ENCODE data around the gene ITIH2. TPM values are rescaled to one million over a fixed set of nuclear protein-coding genes. Genes with fewer than 3 reads are reported as not detected.

ITIH2 gene, protein sequence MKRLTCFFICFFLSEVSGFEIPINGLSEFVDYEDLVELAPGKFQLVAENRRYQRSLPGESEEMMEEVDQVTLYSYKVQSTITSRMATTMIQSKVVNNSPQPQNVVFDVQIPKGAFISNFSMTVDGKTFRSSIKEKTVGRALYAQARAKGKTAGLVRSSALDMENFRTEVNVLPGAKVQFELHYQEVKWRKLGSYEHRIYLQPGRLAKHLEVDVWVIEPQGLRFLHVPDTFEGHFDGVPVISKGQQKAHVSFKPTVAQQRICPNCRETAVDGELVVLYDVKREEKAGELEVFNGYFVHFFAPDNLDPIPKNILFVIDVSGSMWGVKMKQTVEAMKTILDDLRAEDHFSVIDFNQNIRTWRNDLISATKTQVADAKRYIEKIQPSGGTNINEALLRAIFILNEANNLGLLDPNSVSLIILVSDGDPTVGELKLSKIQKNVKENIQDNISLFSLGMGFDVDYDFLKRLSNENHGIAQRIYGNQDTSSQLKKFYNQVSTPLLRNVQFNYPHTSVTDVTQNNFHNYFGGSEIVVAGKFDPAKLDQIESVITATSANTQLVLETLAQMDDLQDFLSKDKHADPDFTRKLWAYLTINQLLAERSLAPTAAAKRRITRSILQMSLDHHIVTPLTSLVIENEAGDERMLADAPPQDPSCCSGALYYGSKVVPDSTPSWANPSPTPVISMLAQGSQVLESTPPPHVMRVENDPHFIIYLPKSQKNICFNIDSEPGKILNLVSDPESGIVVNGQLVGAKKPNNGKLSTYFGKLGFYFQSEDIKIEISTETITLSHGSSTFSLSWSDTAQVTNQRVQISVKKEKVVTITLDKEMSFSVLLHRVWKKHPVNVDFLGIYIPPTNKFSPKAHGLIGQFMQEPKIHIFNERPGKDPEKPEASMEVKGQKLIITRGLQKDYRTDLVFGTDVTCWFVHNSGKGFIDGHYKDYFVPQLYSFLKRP
- total RNA-seq (2011; cell fraction: chromatin; rRNA removed; ENCODE audit: low replicate concordance), result not detected in 2 replicates
- not detected in 2 replicates for total RNA-seq (2011; cell fraction: nucleolus; rRNA removed)
- not detected in 2 replicates for total RNA-seq (2011; cell fraction: nucleoplasm; rRNA removed)
- not detected in 2 replicates for total RNA-seq (2014; rRNA removed)
- total RNA-seq (2014; rRNA removed; fragmentation: Illumina TruSeq; extraction: Trizol), result not detected in 2 replicates
- not detected in 2 replicates for total RNA-seq (2015; rRNA removed; fragmentation: Illumina TruSeq; extraction: Trizol)
- 0.66 and 1.1 TPM in 2 replicates for total RNA-seq (2021)
- polyA plus RNA-seq (2011; rRNA removed), result not detected in 2 replicates
- polyA plus RNA-seq (2011; cell fraction: cytosol; rRNA removed), result not detected in 2 replicates
- polyA plus RNA-seq (2011; cell fraction: nucleus; rRNA removed), result not detected in 2 replicates
- not detected in 2 replicates for polyA plus RNA-seq (2012)
- not detected in 2 replicates for polyA plus RNA-seq (2014; fragmentation: Illumina TruSeq; extraction: Trizol)
- not detected for polyA plus RNA-seq (2014; fragmentation: Nextera tagmentation; extraction: Ambion mirVana)
- not detected in 2 replicates for polyA plus RNA-seq (2014; rRNA removed)
- polyA minus RNA-seq (2011; rRNA and poly(A)+ RNA removed), result not detected in 2 replicates
- 3.1 TPM in 1 of 2 replicates, not detected in the other for polyA minus RNA-seq (2011; cell fraction: cytosol; rRNA and poly(A)+ RNA removed)
- not detected in 2 replicates for polyA minus RNA-seq (2011; cell fraction: nucleus; rRNA and poly(A)+ RNA removed)
- Bru-seq, nascent RNA, result not detected
- not detected for BruChase-seq, experiment 1, labeled RNA remaining after a 2-hour chase
- BruChase-seq, experiment 2, labeled RNA remaining after a 6-hour chase, result not detected
- long read RNA-seq, experiment 1, result 0 reads
- long read RNA-seq, experiment 2, result 0 reads
- long read RNA-seq, experiment 3, result 0 reads

DNA sequence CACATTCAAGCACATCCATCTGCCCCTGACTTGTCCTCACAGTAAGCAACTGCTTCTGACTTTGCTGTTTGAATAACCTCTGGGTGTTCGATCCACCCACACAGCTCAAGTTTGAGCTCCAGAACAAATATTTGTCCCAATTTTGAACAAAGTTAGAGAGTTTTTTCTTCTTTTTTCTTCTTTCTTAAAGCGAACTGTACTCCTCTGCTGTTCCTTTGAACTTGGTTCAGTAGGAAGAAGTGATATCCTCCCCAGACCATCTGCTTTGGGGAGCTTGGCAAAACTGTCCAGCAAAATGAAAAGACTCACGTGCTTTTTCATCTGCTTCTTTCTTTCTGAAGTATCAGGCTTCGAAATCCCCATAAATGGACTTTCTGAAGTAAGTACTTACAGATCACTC, at the start of gene ITIH2:
ITIH2 (plus strand) TSS at position 177 of the 400 bp plus-strand sequence; CDS start at position 296, 119 bp downstream.
- CTCF ChIA-PET (ENCODE audit: low intra/inter-chr PET ratio), result no interaction called here
- Histone ChIP-seq H2AFZ (ENCODE audit: low read depth, low read length) (no peak within 1 kb of the TSS), H3K27me3 (ENCODE audit: control insufficient read depth in 2 of 2, insufficient read depth in 2 of 2, low read length in 2 of 2) (peaks cover 7 to 23% of the 10 kb centered on the region in 2 experiments; a peak in 4 of 5 replicates), H3K4me3 (no peak within 1 kb of the TSS), H3K9me3 (replicated peaks; ENCODE audit: control insufficient read depth, insufficient read depth, low read depth, low read length) (no peaks in the 10 kb centered on the region), H3K4me1 (replicated peaks in 1 of 2; ENCODE audit: control insufficient read depth in 2 of 2, insufficient read depth in 2 of 2, low read length in 2 of 2) (no peaks in the 10 kb centered on the region), H3K9me1 (ENCODE audit: control insufficient read depth, insufficient read depth, low read length) (no peaks in the 10 kb centered on the region), H3K27ac (ENCODE audit: extremely low read depth, low read depth, low read length) (no peak within 1 kb of the TSS), H4K20me1 (replicated peaks; ENCODE audit: control insufficient read depth, insufficient read depth, low read length) (no peaks in the 10 kb centered on the region), H3K9ac (ENCODE audit: insufficient read depth in 1 of 2, low read depth in 2 of 2, low read length in 2 of 2) (no peak within 1 kb of the TSS), H3K36me3 (ENCODE audit: control insufficient read depth, insufficient read depth, low read length) (no peaks in the 10 kb centered on the region), H3K79me2 (ENCODE audit: control insufficient read depth, insufficient read depth, low read length) (no peaks in the 10 kb centered on the region), H3K4me2 (ENCODE audit: insufficient read depth, low read length) (no peak within 1 kb of the TSS)
- 0% methylated on average over 4 of the region's 4 CpGs for WGBS (ENCODE audit: insufficient coverage, low coverage, missing lambda C conversion rate)
- no peak for ATAC-seq
- no peak for FAIRE-seq
- DNase-seq (ENCODE audit: extremely low read depth in 1 of 4, low spot score in 3 of 4), result no peak
- POLR2A ChIA-PET, result no interaction called here
- no TSS peak for BruUV-seq (replicated peaks)
- intact Hi-C loops (cut with micrococcal nuclease) (no loop called here), in situ Hi-C loops (cut with MboI) (no loop called here)
- TF ChIP-seq, protein P1, sequence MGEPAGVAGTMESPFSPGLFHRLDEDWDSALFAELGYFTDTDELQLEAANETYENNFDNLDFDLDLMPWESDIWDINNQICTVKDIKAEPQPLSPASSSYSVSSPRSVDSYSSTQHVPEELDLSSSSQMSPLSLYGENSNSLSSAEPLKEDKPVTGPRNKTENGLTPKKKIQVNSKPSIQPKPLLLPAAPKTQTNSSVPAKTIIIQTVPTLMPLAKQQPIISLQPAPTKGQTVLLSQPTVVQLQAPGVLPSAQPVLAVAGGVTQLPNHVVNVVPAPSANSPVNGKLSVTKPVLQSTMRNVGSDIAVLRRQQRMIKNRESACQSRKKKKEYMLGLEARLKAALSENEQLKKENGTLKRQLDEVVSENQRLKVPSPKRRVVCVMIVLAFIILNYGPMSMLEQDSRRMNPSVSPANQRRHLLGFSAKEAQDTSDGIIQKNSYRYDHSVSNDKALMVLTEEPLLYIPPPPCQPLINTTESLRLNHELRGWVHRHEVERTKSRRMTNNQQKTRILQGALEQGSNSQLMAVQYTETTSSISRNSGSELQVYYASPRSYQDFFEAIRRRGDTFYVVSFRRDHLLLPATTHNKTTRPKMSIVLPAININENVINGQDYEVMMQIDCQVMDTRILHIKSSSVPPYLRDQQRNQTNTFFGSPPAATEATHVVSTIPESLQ (CRISPR knock-in tag; IDR thresholded peaks at IDR 0.05), result no peak
- TF ChIP-seq, protein P2, sequence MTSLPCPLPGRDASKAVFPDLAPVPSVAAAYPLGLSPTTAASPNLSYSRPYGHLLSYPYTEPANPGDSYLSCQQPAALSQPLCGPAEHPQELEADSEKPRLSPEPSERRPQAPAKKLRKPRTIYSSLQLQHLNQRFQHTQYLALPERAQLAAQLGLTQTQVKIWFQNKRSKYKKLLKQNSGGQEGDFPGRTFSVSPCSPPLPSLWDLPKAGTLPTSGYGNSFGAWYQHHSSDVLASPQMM (CRISPR knock-in tag; IDR thresholded peaks at IDR 0.05), result no peak

Data from K562 (cell line).